IMR-90 (cell line): ENCODE data around the gene ABL2. TPM values are rescaled to one million over a fixed set of nuclear protein-coding genes. Genes with fewer than 3 reads are reported as not detected.

Experiments used
- ATAC-seq: fragments of 200-7000 bp; cut with Tn5 transposase; 2 replicates; pipeline ENCODE4 v1.9.1; 2020; ENCODE audit warnings: low read depth, mild to moderate bottlenecking, moderate library complexity
- BruUV-seq: library from RNA; stranded (reverse); fragments of 400-500 nt; replicated peaks from 2 replicates; lab custom pipeline; 2021; lab: Mats Ljungman, UMichigan
- CTCF ChIA-PET: fragments of 300-600 bp; formaldehyde crosslinking; extraction: SDS; loops from one replicate; lab custom pipeline; 2021; ENCODE audit warnings: antibody characterized with exemption; lab: Yijun Ruan, JAX
- POLR2A ChIA-PET: fragments of 300-600 bp; sonication (Branson Sonifier 250); formaldehyde crosslinking; loops from one replicate; lab custom pipeline; 2022; ENCODE audit warnings: antibody characterized with exemption; ENCODE audit not compliant: unreplicated experiment; lab: Charles Lee
- DNase-seq: peaks from one replicate; pipeline ENCODE4 v3.0.0; 2013
- H2AFZ ChIP-seq: replicated peaks from 2 replicates; pipeline ENCODE3; 2013; ENCODE audit warnings: low read length, mild to moderate bottlenecking; ENCODE audit not compliant: poor library complexity
- H2AK5ac ChIP-seq: 2 replicates; pipeline ENCODE4 v1.6.1; 2013; ENCODE audit warnings: low read depth, low read length, inconsistent platforms
- H2AK9ac ChIP-seq: replicated peaks from 2 replicates; pipeline ENCODE3; 2013; ENCODE audit warnings: mild to moderate bottlenecking, low read depth, low read length, moderate library complexity; ENCODE audit not compliant: poor library complexity
- H2BK120ac ChIP-seq: 2 replicates; pipeline ENCODE4 v1.6.1; 2013; ENCODE audit warnings: low read depth, low read length, inconsistent platforms
- H2BK15ac ChIP-seq: 3 replicates; pipeline ENCODE4 v1.6.1; 2013; ENCODE audit warnings: low read depth, low read length, inconsistent platforms
- H2BK20ac ChIP-seq: 2 replicates; pipeline ENCODE4 v1.6.1; 2013; ENCODE audit warnings: low read depth, mild to moderate bottlenecking, inconsistent platforms, low read length, moderate library complexity
- H2BK5ac ChIP-seq: 2 replicates; pipeline ENCODE4 v1.6.1; 2013; ENCODE audit warnings: mild to moderate bottlenecking, low read depth, low read length, inconsistent platforms; ENCODE audit not compliant: poor library complexity, severe bottlenecking
- H3K14ac ChIP-seq: replicated peaks from 2 replicates; pipeline ENCODE4 v1.6.1; 2013; ENCODE audit warnings: low read depth, low read length, inconsistent platforms
- H3K18ac ChIP-seq: 2 replicates; pipeline ENCODE4 v1.6.1; 2013; ENCODE audit warnings: low read depth, low read length, control low read depth
- H3K23ac ChIP-seq: 2 replicates; pipeline ENCODE4 v1.6.1; 2013; ENCODE audit warnings: low read depth, low read length, inconsistent platforms
- H3K27ac ChIP-seq: 2 replicates; pipeline ENCODE4 v1.5.1; 2013; ENCODE audit warnings: mild to moderate bottlenecking, control low read depth, low read length; ENCODE audit not compliant: insufficient read depth
- H3K27me3 ChIP-seq: 2 replicates; pipeline ENCODE4 v1.6.1; 2013; ENCODE audit warnings: low read length; ENCODE audit not compliant: control insufficient read depth, insufficient read depth
- H3K36me3 ChIP-seq: 2 replicates; pipeline ENCODE4 v1.6.1; 2013; ENCODE audit warnings: low read length, mixed read lengths; ENCODE audit not compliant: control insufficient read depth, insufficient read depth
- H3K4ac ChIP-seq: 2 replicates; pipeline ENCODE4 v1.6.1; 2013; ENCODE audit warnings: low read depth, low read length, inconsistent platforms
- H3K4me1 ChIP-seq: 2 replicates; pipeline ENCODE4 v1.6.1; 2013; ENCODE audit warnings: low read length, mixed read lengths; ENCODE audit not compliant: control insufficient read depth, insufficient read depth
- H3K4me2 ChIP-seq: 2 replicates; pipeline ENCODE4 v1.6.1; 2013; ENCODE audit warnings: low read depth, mild to moderate bottlenecking, control low read depth, low read length, moderate library complexity
- H3K4me3 ChIP-seq: 2 replicates; pipeline ENCODE4 v1.5.1; 2013; ENCODE audit warnings: low read depth, mild to moderate bottlenecking, control low read depth, low read length, moderate library complexity; ENCODE audit not compliant: insufficient read depth
- H3K56ac ChIP-seq: 2 replicates; pipeline ENCODE4 v1.6.1; 2013; ENCODE audit warnings: low read length, inconsistent platforms; ENCODE audit not compliant: insufficient read depth; ENCODE audit errors: extremely low read depth
- H3K79me1 ChIP-seq, 2 experiments: 2 replicates each; pipeline ENCODE4 v1.6.1; 2013; ENCODE audit warnings: low read length in 2 of 2, inconsistent platforms in 1 of 2, low read depth in 1 of 2
- H3K9ac ChIP-seq: 2 replicates; pipeline ENCODE4 v1.6.1; 2013; ENCODE audit warnings: low read depth, low read length, control low read depth
- H3K9me1 ChIP-seq: 2 replicates; pipeline ENCODE4 v1.6.1; 2013; ENCODE audit warnings: low read length, inconsistent platforms; ENCODE audit not compliant: insufficient read depth
- H3K9me3 ChIP-seq: 2 replicates; pipeline ENCODE4 v1.6.1; 2013; ENCODE audit warnings: low read length; ENCODE audit not compliant: control insufficient read depth, insufficient read depth
- H4K20me1 ChIP-seq: 2 replicates; pipeline ENCODE4 v1.6.1; 2013; ENCODE audit warnings: low read length, inconsistent platforms; ENCODE audit not compliant: insufficient read depth
- H4K5ac ChIP-seq: 2 replicates; pipeline ENCODE4 v1.6.1; 2013; ENCODE audit warnings: mild to moderate bottlenecking, low read depth, low read length, control low read depth
- H4K8ac ChIP-seq, 2 experiments: 2 replicates each; pipeline ENCODE4 v1.6.1; 2013; ENCODE audit warnings: low read depth in 2 of 2, low read length in 2 of 2, control low read depth in 1 of 2, inconsistent platforms in 1 of 2
- H4K91ac ChIP-seq: 2 replicates; pipeline ENCODE4 v1.6.1; 2013; ENCODE audit warnings: low read depth, low read length, inconsistent platforms; ENCODE audit not compliant: insufficient read depth
- BHLHE40 ChIP-seq: fragments of 150-350 bp; IDR thresholded peaks from 2 replicates; pipeline ENCODE4 v1.6.1; 2016; ENCODE audit warnings: mild to moderate bottlenecking, low read depth, low read length
- CEBPB ChIP-seq: IDR thresholded peaks from 2 replicates; pipeline ENCODE4 v1.6.1; 2012; ENCODE audit warnings: low read depth, low read length, improper control_type of control experiment
- CHD1 ChIP-seq: IDR thresholded peaks from 2 replicates; pipeline ENCODE4 v1.6.1; 2012; ENCODE audit warnings: low read depth, low read length, improper control_type of control experiment
- CTCF ChIP-seq: conservative IDR thresholded peaks from 2 replicates; pipeline ENCODE4 v1.5.1; 2012; ENCODE audit warnings: mild to moderate bottlenecking, low read depth, low read length, improper control_type of control experiment
- ELK1 ChIP-seq: fragments of 150-350 bp; IDR thresholded peaks from 2 replicates; pipeline ENCODE4 v1.6.1; 2016; ENCODE audit warnings: low read depth, mild to moderate bottlenecking, low read length, moderate library complexity, borderline replicate concordance
- FOS ChIP-seq: fragments of 150-350 bp; IDR thresholded peaks from 2 replicates; pipeline ENCODE4 v1.6.1; 2016; ENCODE audit warnings: low read depth, low read length
- MAFK ChIP-seq: IDR thresholded peaks from 2 replicates; pipeline ENCODE4 v1.6.1; 2012; ENCODE audit warnings: low read depth, low read length, improper control_type of control experiment
- MAZ ChIP-seq: IDR thresholded peaks from 2 replicates; pipeline ENCODE4 v1.6.1; 2012; ENCODE audit warnings: low read depth, mild to moderate bottlenecking, low read length, improper control_type of control experiment, moderate library complexity, borderline replicate concordance
- MXI1 ChIP-seq: IDR thresholded peaks from 2 replicates; pipeline ENCODE4 v1.6.1; 2012; ENCODE audit warnings: low read depth, mild to moderate bottlenecking, low read length, moderate library complexity, borderline replicate concordance
- NFE2L2 ChIP-seq: fragments of 150-350 bp; IDR thresholded peaks from 2 replicates; pipeline ENCODE4 v1.6.1; 2016; ENCODE audit warnings: low read depth, mild to moderate bottlenecking, low read length
- POLR2A ChIP-seq: IDR thresholded peaks from 2 replicates; pipeline ENCODE4 v1.6.1; 2012; ENCODE audit warnings: mild to moderate bottlenecking, low read depth, low read length
- RAD21 ChIP-seq: IDR thresholded peaks from 2 replicates; pipeline ENCODE4 v1.6.1; 2012; ENCODE audit warnings: low read length, improper control_type of control experiment
- RCOR1 ChIP-seq: IDR thresholded peaks from 2 replicates; pipeline ENCODE4 v1.6.1; 2012; ENCODE audit warnings: mild to moderate bottlenecking, low read length, improper control_type of control experiment; ENCODE audit not compliant: insufficient replicate concordance
- RFX5 ChIP-seq: IDR thresholded peaks from 2 replicates; pipeline ENCODE4 v1.8.0; 2012; ENCODE audit warnings: low read depth, mild to moderate bottlenecking, low read length, moderate library complexity
- SMC3 ChIP-seq: fragments of 150-350 bp; IDR thresholded peaks from 2 replicates; pipeline ENCODE4 v1.6.1; 2016; ENCODE audit warnings: low read depth, mild to moderate bottlenecking, antibody characterized with exemption, low read length, moderate library complexity
- USF2 ChIP-seq: fragments of 150-350 bp; IDR thresholded peaks from 2 replicates; pipeline ENCODE4 v1.6.1; 2017; ENCODE audit warnings: mild to moderate bottlenecking, antibody characterized with exemption, low read length, low read depth
- WGBS, 2 experiments: methylation state at CpG; one replicate each; pipeline versions ENCODE4 v1.1.5 to v1.1.7; 2013; ENCODE audit warnings: missing lambda C conversion rate in 2 of 2; ENCODE audit not compliant: insufficient read length in 1 of 2; ENCODE audit errors: extremely low coverage in 2 of 2; 5-methylcytosine and 5-hydroxymethylcytosine counted together
- dilution Hi-C: fragments of 300-500 bp; cut with HindIII; formaldehyde crosslinking; loops from one replicate; pipeline ENCODE4 v1.14.3; 2018; ENCODE audit warnings: low sequenced_read_pairs; ENCODE audit not compliant: unreplicated experiment
- in situ Hi-C: fragments of 300-500 bp; cut with MboI; formaldehyde crosslinking; loops from 3 replicates; pipeline ENCODE4 v1.14.3; 2019; ENCODE audit warnings: low sequenced_read_pairs, inconsistent platforms, mixed read lengths
- intact Hi-C: fragments of 100-400 bp; cut with micrococcal nuclease; formaldehyde crosslinking; loops from 2 replicates; pipeline ENCODE4 v1.10.0; 2022
- polyA plus RNA-seq, 3 experiments: library from polyadenylated mRNA; depleted of rRNA; stranded (reverse); fragments of >200 nt; gene quantifications; 2 replicates each; pipeline ENCODE4 v1.2.3, GENCODE V29; 2012; ENCODE audit warnings: low replicate concordance in 1 of 3
- total RNA-seq: library from RNA; depleted of rRNA; stranded (reverse); fragments of >200 nt; gene quantifications from 2 replicates; pipeline ENCODE4 v1.2.3, GENCODE V29; 2012

The ABL2 gene
- total and polyA plus RNA-seq, 2 of the 4 experiments (the other 2 are of a cell fraction), result 9.7 to 110 TPM

GRCh38 chr1:179090923-179091322 is 138.6 kb downstream of the ABL2 start:
- Histone ChIP-seq H3K14ac (peak overlapping the region; percentile 36; the same call in 1 of the 2 replicates), H3K4me3 (no peak overlapping the region), H3K9me3 (no peaks in the 10 kb centered on the region), H4K5ac (no peak overlapping the region), H3K79me1 (peaks cover 0 to 70% of the 10 kb centered on the region in 2 experiments; a peak in 2 of 4 replicates), H3K27me3 (no peaks in the 10 kb centered on the region), H4K20me1 (peaks cover 3% of the 10 kb centered on the region; the same call in 1 of the 2 replicates), H3K18ac (no peak overlapping the region; the same call in 1 of the 2 replicates), H2BK20ac (no peak overlapping the region), H3K56ac (no peak overlapping the region), H3K9me1 (peaks cover 23% of the 10 kb centered on the region), H3K23ac (0 out of 2 replicates have a peak overlapping the region, but pooled peaks have one; percentile 52), H3K4me2 (no peak overlapping the region), H3K9ac (no peak overlapping the region), H3K4me1 (peaks cover 10% of the 10 kb centered on the region), H3K4ac (peak overlapping the region; percentile 28; the same call in 1 of the 2 replicates), H3K27ac (peak overlapping the region; percentile 50; the same call in 1 of the 2 replicates), H4K8ac (peak overlapping the region in 1 of 2 experiments; percentile 20; a peak in 1 of 4 replicates), H3K36me3 (peaks cover 44% of the 10 kb centered on the region), H2BK5ac (no peak overlapping the region), H2AK9ac (no peak overlapping the region), H2AFZ (no peak overlapping the region), H2BK120ac (peak overlapping the region; percentile 9; the same call in 1 of the 2 replicates), H4K91ac (peak overlapping the region; percentile 4), H2BK15ac (peak overlapping the region; percentile 34; the same call in 1 of the 3 replicates), H2AK5ac (no peak overlapping the region; the same call in 1 of the 2 replicates)
- POLR2A ChIA-PET, result no interaction called here
- DNase-seq (no peak), ATAC-seq (no peak)
- CTCF ChIA-PET, result interaction anchor here (1.2 kb wide), 1 partner anchor 29 kb away, joined by 3 read pairs; no protein-coding TSS in a partner anchor
- dilution Hi-C loops, result no loop called here
- 100% methylated on average over 1 of the region's 4 CpGs; no CpG with 5 or more reads in 1 of the 2 experiments for WGBS, 2 experiments
- intact Hi-C loops, result no loop called here
- no TSS peak for BruUV-seq
- no peak for TF ChIP-seq CEBPB
- no peak for TF ChIP-seq USF2
- no peak for TF ChIP-seq RCOR1
- no peak for TF ChIP-seq RAD21
- TF ChIP-seq MAZ, result no peak
- no peak for TF ChIP-seq POLR2A
- TF ChIP-seq MAFK, result no peak
- TF ChIP-seq NFE2L2, result no peak
- TF ChIP-seq MXI1, result no peak
- TF ChIP-seq ELK1, result no peak
- TF ChIP-seq RFX5, result no peak
- TF ChIP-seq SMC3, result no peak
- TF ChIP-seq BHLHE40, result no peak
- no peak for TF ChIP-seq FOS
- TF ChIP-seq CTCF, result no peak
- no peak for TF ChIP-seq CHD1
- in situ Hi-C loops, result no loop called here
